WTC11 (cell line): Measurements from ENCODE around the gene ANO1.

Source experiments
- CREB1 ChIP-seq: sonication (generic); formaldehyde crosslinking; IDR thresholded peaks from 2 replicates; pipeline ENCODE4 v1.8.0; 2023; ENCODE audit warnings: mild to moderate bottlenecking, missing genetic modification reagents
- ZBTB21 ChIP-seq: sonication (generic); formaldehyde crosslinking; IDR thresholded peaks from 2 replicates; pipeline ENCODE4 v1.8.1; 2023; ENCODE audit warnings: mild to moderate bottlenecking, missing genetic modification reagents, borderline replicate concordance
- ZNF423 ChIP-seq: fragments of 250-450 bp; sonication (Bioruptor Pico); IDR thresholded peaks from 2 replicates; pipeline ENCODE4 v2.1.2; 2022; ENCODE audit warnings: mild to moderate bottlenecking, moderate library complexity
- TF ChIP-seq, protein P1 (sequence below): fragments of 250-450 bp; sonication (Bioruptor Pico); IDR thresholded peaks from 2 replicates; pipeline ENCODE4 v1.9.0; 2021; ENCODE audit warnings: mild to moderate bottlenecking, borderline replicate concordance
- TF ChIP-seq, protein P2 (sequence below): sonication (generic); formaldehyde crosslinking; IDR thresholded peaks from 2 replicates; pipeline ENCODE4 v1.8.0; 2022; ENCODE audit warnings: mild to moderate bottlenecking, missing genetic modification reagents
- TF ChIP-seq, protein P3 (sequence below): fragments of 200-600 bp; IDR thresholded peaks from 2 replicates; pipeline ENCODE4 v1.8.0; 2022; ENCODE audit warnings: antibody characterized with exemption
- TF ChIP-seq, protein P4 (sequence below): sonication (generic); formaldehyde crosslinking; IDR thresholded peaks from 2 replicates; pipeline ENCODE4 v1.8.1; 2023; ENCODE audit warnings: mild to moderate bottlenecking, missing genetic modification reagents, borderline replicate concordance

DNA sequence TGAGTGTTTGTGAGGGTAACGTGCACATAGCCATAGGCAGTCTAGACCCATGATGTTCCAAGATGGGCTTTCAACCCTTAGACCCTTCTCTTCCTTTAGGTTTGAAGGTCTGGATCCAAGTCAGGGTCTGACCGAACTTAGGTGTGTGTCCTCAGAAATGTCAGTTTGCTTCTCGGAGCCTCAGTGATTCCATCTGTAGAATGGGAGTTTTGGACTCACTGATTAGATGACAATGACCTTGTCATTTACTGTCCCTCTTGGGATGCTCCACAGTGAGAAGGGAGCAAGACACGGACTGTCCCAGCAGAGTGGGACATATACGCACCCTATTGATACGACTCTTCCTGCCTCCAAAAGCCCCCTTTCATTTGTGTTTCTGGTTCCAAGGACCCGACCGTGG lies 37.7 kb downstream of the ANO1 start:
- TF ChIP-seq, protein P1, sequence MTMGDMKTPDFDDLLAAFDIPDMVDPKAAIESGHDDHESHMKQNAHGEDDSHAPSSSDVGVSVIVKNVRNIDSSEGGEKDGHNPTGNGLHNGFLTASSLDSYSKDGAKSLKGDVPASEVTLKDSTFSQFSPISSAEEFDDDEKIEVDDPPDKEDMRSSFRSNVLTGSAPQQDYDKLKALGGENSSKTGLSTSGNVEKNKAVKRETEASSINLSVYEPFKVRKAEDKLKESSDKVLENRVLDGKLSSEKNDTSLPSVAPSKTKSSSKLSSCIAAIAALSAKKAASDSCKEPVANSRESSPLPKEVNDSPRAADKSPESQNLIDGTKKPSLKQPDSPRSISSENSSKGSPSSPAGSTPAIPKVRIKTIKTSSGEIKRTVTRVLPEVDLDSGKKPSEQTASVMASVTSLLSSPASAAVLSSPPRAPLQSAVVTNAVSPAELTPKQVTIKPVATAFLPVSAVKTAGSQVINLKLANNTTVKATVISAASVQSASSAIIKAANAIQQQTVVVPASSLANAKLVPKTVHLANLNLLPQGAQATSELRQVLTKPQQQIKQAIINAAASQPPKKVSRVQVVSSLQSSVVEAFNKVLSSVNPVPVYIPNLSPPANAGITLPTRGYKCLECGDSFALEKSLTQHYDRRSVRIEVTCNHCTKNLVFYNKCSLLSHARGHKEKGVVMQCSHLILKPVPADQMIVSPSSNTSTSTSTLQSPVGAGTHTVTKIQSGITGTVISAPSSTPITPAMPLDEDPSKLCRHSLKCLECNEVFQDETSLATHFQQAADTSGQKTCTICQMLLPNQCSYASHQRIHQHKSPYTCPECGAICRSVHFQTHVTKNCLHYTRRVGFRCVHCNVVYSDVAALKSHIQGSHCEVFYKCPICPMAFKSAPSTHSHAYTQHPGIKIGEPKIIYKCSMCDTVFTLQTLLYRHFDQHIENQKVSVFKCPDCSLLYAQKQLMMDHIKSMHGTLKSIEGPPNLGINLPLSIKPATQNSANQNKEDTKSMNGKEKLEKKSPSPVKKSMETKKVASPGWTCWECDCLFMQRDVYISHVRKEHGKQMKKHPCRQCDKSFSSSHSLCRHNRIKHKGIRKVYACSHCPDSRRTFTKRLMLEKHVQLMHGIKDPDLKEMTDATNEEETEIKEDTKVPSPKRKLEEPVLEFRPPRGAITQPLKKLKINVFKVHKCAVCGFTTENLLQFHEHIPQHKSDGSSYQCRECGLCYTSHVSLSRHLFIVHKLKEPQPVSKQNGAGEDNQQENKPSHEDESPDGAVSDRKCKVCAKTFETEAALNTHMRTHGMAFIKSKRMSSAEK (CRISPR knock-in tag): no peak
- TF ChIP-seq, protein P2, sequence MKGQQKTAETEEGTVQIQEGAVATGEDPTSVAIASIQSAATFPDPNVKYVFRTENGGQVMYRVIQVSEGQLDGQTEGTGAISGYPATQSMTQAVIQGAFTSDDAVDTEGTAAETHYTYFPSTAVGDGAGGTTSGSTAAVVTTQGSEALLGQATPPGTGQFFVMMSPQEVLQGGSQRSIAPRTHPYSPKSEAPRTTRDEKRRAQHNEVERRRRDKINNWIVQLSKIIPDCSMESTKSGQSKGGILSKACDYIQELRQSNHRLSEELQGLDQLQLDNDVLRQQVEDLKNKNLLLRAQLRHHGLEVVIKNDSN (CRISPR knock-in tag): no peak
- TF ChIP-seq, protein P3, sequence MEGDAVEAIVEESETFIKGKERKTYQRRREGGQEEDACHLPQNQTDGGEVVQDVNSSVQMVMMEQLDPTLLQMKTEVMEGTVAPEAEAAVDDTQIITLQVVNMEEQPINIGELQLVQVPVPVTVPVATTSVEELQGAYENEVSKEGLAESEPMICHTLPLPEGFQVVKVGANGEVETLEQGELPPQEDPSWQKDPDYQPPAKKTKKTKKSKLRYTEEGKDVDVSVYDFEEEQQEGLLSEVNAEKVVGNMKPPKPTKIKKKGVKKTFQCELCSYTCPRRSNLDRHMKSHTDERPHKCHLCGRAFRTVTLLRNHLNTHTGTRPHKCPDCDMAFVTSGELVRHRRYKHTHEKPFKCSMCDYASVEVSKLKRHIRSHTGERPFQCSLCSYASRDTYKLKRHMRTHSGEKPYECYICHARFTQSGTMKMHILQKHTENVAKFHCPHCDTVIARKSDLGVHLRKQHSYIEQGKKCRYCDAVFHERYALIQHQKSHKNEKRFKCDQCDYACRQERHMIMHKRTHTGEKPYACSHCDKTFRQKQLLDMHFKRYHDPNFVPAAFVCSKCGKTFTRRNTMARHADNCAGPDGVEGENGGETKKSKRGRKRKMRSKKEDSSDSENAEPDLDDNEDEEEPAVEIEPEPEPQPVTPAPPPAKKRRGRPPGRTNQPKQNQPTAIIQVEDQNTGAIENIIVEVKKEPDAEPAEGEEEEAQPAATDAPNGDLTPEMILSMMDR: no peak
- TF ChIP-seq, protein P4, sequence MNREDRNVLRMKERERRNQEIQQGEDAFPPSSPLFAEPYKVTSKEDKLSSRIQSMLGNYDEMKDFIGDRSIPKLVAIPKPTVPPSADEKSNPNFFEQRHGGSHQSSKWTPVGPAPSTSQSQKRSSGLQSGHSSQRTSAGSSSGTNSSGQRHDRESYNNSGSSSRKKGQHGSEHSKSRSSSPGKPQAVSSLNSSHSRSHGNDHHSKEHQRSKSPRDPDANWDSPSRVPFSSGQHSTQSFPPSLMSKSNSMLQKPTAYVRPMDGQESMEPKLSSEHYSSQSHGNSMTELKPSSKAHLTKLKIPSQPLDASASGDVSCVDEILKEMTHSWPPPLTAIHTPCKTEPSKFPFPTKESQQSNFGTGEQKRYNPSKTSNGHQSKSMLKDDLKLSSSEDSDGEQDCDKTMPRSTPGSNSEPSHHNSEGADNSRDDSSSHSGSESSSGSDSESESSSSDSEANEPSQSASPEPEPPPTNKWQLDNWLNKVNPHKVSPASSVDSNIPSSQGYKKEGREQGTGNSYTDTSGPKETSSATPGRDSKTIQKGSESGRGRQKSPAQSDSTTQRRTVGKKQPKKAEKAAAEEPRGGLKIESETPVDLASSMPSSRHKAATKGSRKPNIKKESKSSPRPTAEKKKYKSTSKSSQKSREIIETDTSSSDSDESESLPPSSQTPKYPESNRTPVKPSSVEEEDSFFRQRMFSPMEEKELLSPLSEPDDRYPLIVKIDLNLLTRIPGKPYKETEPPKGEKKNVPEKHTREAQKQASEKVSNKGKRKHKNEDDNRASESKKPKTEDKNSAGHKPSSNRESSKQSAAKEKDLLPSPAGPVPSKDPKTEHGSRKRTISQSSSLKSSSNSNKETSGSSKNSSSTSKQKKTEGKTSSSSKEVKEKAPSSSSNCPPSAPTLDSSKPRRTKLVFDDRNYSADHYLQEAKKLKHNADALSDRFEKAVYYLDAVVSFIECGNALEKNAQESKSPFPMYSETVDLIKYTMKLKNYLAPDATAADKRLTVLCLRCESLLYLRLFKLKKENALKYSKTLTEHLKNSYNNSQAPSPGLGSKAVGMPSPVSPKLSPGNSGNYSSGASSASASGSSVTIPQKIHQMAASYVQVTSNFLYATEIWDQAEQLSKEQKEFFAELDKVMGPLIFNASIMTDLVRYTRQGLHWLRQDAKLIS (CRISPR knock-in tag): no peak
- TF ChIP-seq CREB1 (CRISPR knock-in tag) (no peak), ZNF423 (CRISPR knock-in tag) (no peak), ZBTB21 (CRISPR knock-in tag) (no peak)
